A549 (cell line): ENCODE results near the gene RAB13. TPM values are rescaled to one million over a fixed set of nuclear protein-coding genes. Genes with fewer than 3 reads are reported as not detected.

ENCODE experiments used
- ATAC-seq, 2 experiments: fragments of 200-7000 bp in 1 of 2; fragments of >200 bp in 1 of 2; cut with Nextera tagmentation in 1 of 2; cut with Tn5 transposase in 1 of 2; 3 replicates each; pipeline versions ENCODE4 v1.8.0 to v1.9.1; 2018 to 2020; ENCODE audit warnings: mild to moderate bottlenecking in 1 of 2, moderate library complexity in 1 of 2
- CTCF ChIA-PET: fragments of 300-600 bp; sonication (Branson Sonifier 250); formaldehyde crosslinking; extraction: SDS; loops from one replicate; lab custom pipeline; 2021; ENCODE audit warnings: antibody characterized with exemption, inconsistent platforms; lab: Yijun Ruan, JAX
- POLR2A ChIA-PET: fragments of 350-600 bp; formaldehyde crosslinking; extraction: SDS; loops from one replicate; lab custom pipeline; 2021; ENCODE audit warnings: antibody characterized with exemption, inconsistent platforms; lab: Yijun Ruan, JAX
- DNase-seq, 2 experiments: peaks; one replicate each; pipeline versions ENCODE4 v3.0.0 to v3.0.0-alpha.2; 2011 to 2016; ENCODE audit warnings: low read depth in 1 of 2, low spot score in 1 of 2
- FAIRE-seq: peaks from 2 replicates; lab custom pipeline; 2011; peaks lifted over from hg19 to GRCh38; lab: Jason Lieb, UNC
- H3K27ac ChIP-seq, 2 experiments: fragments of >200 bp; sonication (Bioruptor Twin); formaldehyde crosslinking; 3 replicates each; pipeline ENCODE4 v1.5.1; 2016 to 2017
- H3K4me1 ChIP-seq: fragments of >200 bp; sonication (Bioruptor Twin); formaldehyde crosslinking; 3 replicates; pipeline ENCODE4 v1.6.1; 2016
- H3K4me2 ChIP-seq: fragments of >200 bp; sonication (Bioruptor Twin); formaldehyde crosslinking; 3 replicates; pipeline ENCODE4 v1.6.1; 2016
- H3K4me3 ChIP-seq: fragments of >200 bp; sonication (Bioruptor Twin); formaldehyde crosslinking; 3 replicates; pipeline ENCODE4 v1.5.1; 2016
- H3K9me3 ChIP-seq: fragments of >200 bp; sonication (Bioruptor Twin); formaldehyde crosslinking; 3 replicates; pipeline ENCODE4 v1.6.1; 2016
- CBX8 ChIP-seq: fragments of 200-600 bp; sonication (generic); IDR thresholded peaks from 2 replicates; pipeline ENCODE4 v1.6.1; 2016
- CHD2 ChIP-seq: fragments of 150-350 bp; IDR thresholded peaks from 2 replicates; pipeline ENCODE4 v1.6.1; 2014; ENCODE audit warnings: low read length; ENCODE audit not compliant: partially characterized antibody
- EHF ChIP-seq: fragments of 250-450 bp; sonication (Bioruptor Pico); IDR thresholded peaks from 2 replicates; pipeline ENCODE4 v1.5.0; 2020; ENCODE audit warnings: mild to moderate bottlenecking
- ESRRA ChIP-seq: fragments of 150-350 bp; IDR thresholded peaks from 2 replicates; pipeline ENCODE4 v1.6.1; 2014; ENCODE audit warnings: mild to moderate bottlenecking, low read length, borderline replicate concordance
- FOSL2 ChIP-seq, 2 experiments: fragments of 450-650 bp in 1 of 2; fragments of >200 bp in 1 of 2; sonication (Bioruptor Twin) in 1 of 2; formaldehyde crosslinking; IDR thresholded peaks; 2 replicates each; pipeline versions ENCODE4 v1.5.0 to v1.6.1; 2016 to 2020; ENCODE audit warnings: mild to moderate bottlenecking in 1 of 2, moderate library complexity in 1 of 2
- HOXA7 ChIP-seq: fragments of 250-450 bp; sonication (Bioruptor Pico); IDR thresholded peaks from 2 replicates; pipeline ENCODE4 v1.5.0; 2020; ENCODE audit warnings: mild to moderate bottlenecking, moderate library complexity
- KDM1A ChIP-seq: fragments of 200-600 bp; sonication (generic); IDR thresholded peaks from 2 replicates; pipeline ENCODE4 v1.6.1; 2016; ENCODE audit warnings: low read depth, mild to moderate bottlenecking
- KDM5A ChIP-seq: fragments of 200-600 bp; sonication (generic); IDR thresholded peaks from 2 replicates; pipeline ENCODE4 v1.6.1; 2016; ENCODE audit warnings: antibody characterized with exemption, mild to moderate bottlenecking
- MAX ChIP-seq: IDR thresholded peaks from 2 replicates; pipeline ENCODE4 v1.6.1; 2012
- PBX3 ChIP-seq: IDR thresholded peaks from 2 replicates; pipeline ENCODE4 v1.6.1; 2012
- POLR2A ChIP-seq: IDR thresholded peaks from 2 replicates; pipeline ENCODE4 v1.6.1; 2012; ENCODE audit warnings: mild to moderate bottlenecking, low read length
- RFX5 ChIP-seq: fragments of 450-650 bp; IDR thresholded peaks from 2 replicates; pipeline ENCODE4 v1.7.1; 2014; ENCODE audit warnings: antibody characterized with exemption, mild to moderate bottlenecking, moderate library complexity
- USF2 ChIP-seq: fragments of 450-650 bp; IDR thresholded peaks from 2 replicates; pipeline ENCODE4 v1.6.1; 2014; ENCODE audit warnings: antibody characterized with exemption
- WGBS: methylation state at CpG from one replicate; pipeline ENCODE4 v1.1.6; 2017; ENCODE audit errors: missing lambda C conversion rate; 5-methylcytosine and 5-hydroxymethylcytosine counted together
- polyA plus RNA-seq, 4 experiments: library from polyadenylated mRNA; depleted of rRNA in 3 of 4; stranded (reverse); fragments of >200 nt; fragmentation: RNase III in 1 of 4; extraction: RNeasy Plus Mini Kit Qiagen cat#74134 plus additional on column Dnase treatment in 1 of 4; gene quantifications; 2 replicates in 3 of 4; 3 replicates in 1 of 4; pipeline ENCODE4 v1.2.3, GENCODE V29; 2011 to 2017
- small RNA-seq, 6 experiments: library from RNA; depleted of rRNA; stranded (forward); fragments of <200 nt; gene quantifications; one replicate each; pipeline ENCODE3, GENCODE V24; 2012

Gene RAB13
- polyA plus RNA-seq, 2 of the 4 experiments (the other 2 are of a cell fraction), result 90.9 to 160 TPM

GRCh38 chr1:153933430-153933829, 52.7 kb downstream of the RAB13 start:
- TF ChIP-seq RFX5 (no peak), KDM5A (no peak)
- H3K9me3 ChIP-seq, result no peaks in the 10 kb centered on the region
- FAIRE-seq, result no peak
- no peaks in the 10 kb centered on the region for H3K4me1 ChIP-seq
- no peak overlapping the region for H3K4me3 ChIP-seq
- ChIA-PET CTCF (interaction anchor here (1.1 to 1.6 kb wide), 5 partner anchors 14 to 137 kb away, joined by 3 to 6 read pairs (median 4); partner anchors contain the start of gene RAB13), POLR2A (no interaction called here)
- no peak overlapping the region for H3K4me2 ChIP-seq
- no peak overlapping the region for H3K27ac ChIP-seq
- no peak for DNase-seq
- WGBS, result 91% methylated on average over 10 of the region's 14 CpGs
- no peak for ATAC-seq

- POLR2A ChIA-PET, result no interaction called here
- no peak for TF ChIP-seq CBX8
- no peak for TF ChIP-seq HOXA7 (CRISPR knock-in tag)
- no peak for TF ChIP-seq EHF
- no peak for TF ChIP-seq FOSL2 (IDR thresholded peaks at IDR 0.05)
- TF ChIP-seq FOSL2 (CRISPR knock-in tag; IDR thresholded peaks at IDR 0.05), result no peak
- no peak for TF ChIP-seq USF2
- no peak for TF ChIP-seq ESRRA
- TF ChIP-seq KDM1A, result no peak
- TF ChIP-seq CHD2, result no peak
- no peak for TF ChIP-seq POLR2A
- no peak for TF ChIP-seq MAX
- TF ChIP-seq PBX3, result no peak
- FAIRE-seq, result no peak
- ATAC-seq, result no peak
- 95% methylated on average over 17 of the region's 18 CpGs for WGBS
- CTCF ChIA-PET, result interaction anchor here (0.6 to 6.1 kb wide), 4 partner anchors 13 to 136 kb away, joined by 3 to 39 read pairs (median 4); partner anchors contain the start of gene DENND4B
- Histone ChIP-seq H3K9me3 (no peaks in the 10 kb centered on the region), H3K4me3 (no peak overlapping the region), H3K27ac (no peak overlapping the region), H3K4me2 (no peak overlapping the region), H3K4me1 (no peaks in the 10 kb centered on the region)
- DNase-seq, result no peak
Observed at GRCh38 chr1:153932156-153933131, 53.7 kb downstream of the RAB13 start.

Small RNA genes lying within 50 kb of the gene (small RNA-seq; reads per million reads assigned to genes)
- 0 to 2.3 (median 0) reads per million in 6 experiments for gene MIR6737

Other genes starting within 250 kb of the RAB13 start
- gene SLC27A3, start 210.9 kb downstream of the RAB13 start, polyA plus RNA-seq (2011; rRNA removed), result 1.3 TPM in 2 replicates
- 1.8 to 2.7 TPM (median 2.1 TPM) in 3 replicates for gene SLC27A3, start 210.9 kb downstream of the RAB13 start, polyA plus RNA-seq (2017; fragmentation: RNase III; extraction: RNeasy Plus Mini Kit Qiagen cat#74134 plus additional on column Dnase treatment)
- gene GATAD2B, start 63.4 kb downstream of the RAB13 start, polyA plus RNA-seq (2011; rRNA removed), result 4.9 and 11.5 TPM in 2 replicates
- gene GATAD2B, start 63.4 kb downstream of the RAB13 start, polyA plus RNA-seq (2017; fragmentation: RNase III; extraction: RNeasy Plus Mini Kit Qiagen cat#74134 plus additional on column Dnase treatment), result 7.2 to 8.9 TPM (median 8.2 TPM) in 3 replicates
- gene DENND4B, start 39.6 kb downstream of the RAB13 start, polyA plus RNA-seq (2011; rRNA removed), result 18.7 and 24.1 TPM in 2 replicates
- 37.0 to 44.0 TPM (median 43.3 TPM) in 3 replicates for gene DENND4B, start 39.6 kb downstream of the RAB13 start, polyA plus RNA-seq (2017; fragmentation: RNase III; extraction: RNeasy Plus Mini Kit Qiagen cat#74134 plus additional on column Dnase treatment)
- gene CRTC2, start 27.7 kb downstream of the RAB13 start, polyA plus RNA-seq (2011; rRNA removed), result 19.7 and 23.9 TPM in 2 replicates
- 19.1 to 22.3 TPM (median 21.6 TPM) in 3 replicates for gene CRTC2, start 27.7 kb downstream of the RAB13 start, polyA plus RNA-seq (2017; fragmentation: RNase III; extraction: RNeasy Plus Mini Kit Qiagen cat#74134 plus additional on column Dnase treatment)
- gene SLC39A1, start 22.8 kb downstream of the RAB13 start, polyA plus RNA-seq (2011; rRNA removed), result 80.6 and 90.8 TPM in 2 replicates
- 95.6 to 108 TPM (median 104 TPM) in 3 replicates for gene SLC39A1, start 22.8 kb downstream of the RAB13 start, polyA plus RNA-seq (2017; fragmentation: RNase III; extraction: RNeasy Plus Mini Kit Qiagen cat#74134 plus additional on column Dnase treatment)
- gene CREB3L4, start 18.4 kb downstream of the RAB13 start, polyA plus RNA-seq (2011; rRNA removed), result 14.3 and 18.0 TPM in 2 replicates
- 6.5 to 11.7 TPM (median 10.1 TPM) in 3 replicates for gene CREB3L4, start 18.4 kb downstream of the RAB13 start, polyA plus RNA-seq (2017; fragmentation: RNase III; extraction: RNeasy Plus Mini Kit Qiagen cat#74134 plus additional on column Dnase treatment)
- 162 and 178 TPM in 2 replicates for gene JTB, start 8.7 kb downstream of the RAB13 start, polyA plus RNA-seq (2011; rRNA removed)
- 103 to 106 TPM (median 103 TPM) in 3 replicates for gene JTB, start 8.7 kb downstream of the RAB13 start, polyA plus RNA-seq (2017; fragmentation: RNase III; extraction: RNeasy Plus Mini Kit Qiagen cat#74134 plus additional on column Dnase treatment)
- 4,831 and 9,152 TPM in 2 replicates for gene RPS27, start 4.4 kb upstream of the RAB13 start, polyA plus RNA-seq (2011; rRNA removed)
- gene RPS27, start 4.4 kb upstream of the RAB13 start, polyA plus RNA-seq (2017; fragmentation: RNase III; extraction: RNeasy Plus Mini Kit Qiagen cat#74134 plus additional on column Dnase treatment), result 5,586 to 6,202 TPM (median 5,748 TPM) in 3 replicates
- not detected in 2 replicates for gene NUP210L, start 168.7 kb upstream of the RAB13 start, polyA plus RNA-seq (2011; rRNA removed)
- not detected in 3 replicates for gene NUP210L, start 168.7 kb upstream of the RAB13 start, polyA plus RNA-seq (2017; fragmentation: RNase III; extraction: RNeasy Plus Mini Kit Qiagen cat#74134 plus additional on column Dnase treatment)
- gene TPM3, start 205.8 kb upstream of the RAB13 start, polyA plus RNA-seq (2011; rRNA removed), result 300 and 618 TPM in 2 replicates
- gene TPM3, start 205.8 kb upstream of the RAB13 start, polyA plus RNA-seq (2017; fragmentation: RNase III; extraction: RNeasy Plus Mini Kit Qiagen cat#74134 plus additional on column Dnase treatment), result 495 to 510 TPM (median 500 TPM) in 3 replicates
- gene CFAP141, start 220.0 kb upstream of the RAB13 start, polyA plus RNA-seq (2011; rRNA removed), result not detected in 2 replicates
- 0.37 TPM in 1 of 3 replicates, not detected in the others for gene CFAP141, start 220.0 kb upstream of the RAB13 start, polyA plus RNA-seq (2017; fragmentation: RNase III; extraction: RNeasy Plus Mini Kit Qiagen cat#74134 plus additional on column Dnase treatment)
- 137 and 169 TPM in 2 replicates for gene UBAP2L, start 234.6 kb upstream of the RAB13 start, polyA plus RNA-seq (2011; rRNA removed)
- 155 to 169 TPM (median 159 TPM) in 3 replicates for gene UBAP2L, start 234.6 kb upstream of the RAB13 start, polyA plus RNA-seq (2017; fragmentation: RNase III; extraction: RNeasy Plus Mini Kit Qiagen cat#74134 plus additional on column Dnase treatment)